Uterus (tissue), 2 donors: ENCODE measurements around the gene IDH3A.

Experiments used
- CTCF ChIP-seq, 4 experiments: fragments of 200-600 bp in 2 of 4; fragments of 450-650 bp in 2 of 4; sonication (generic) in 2 of 4; IDR thresholded peaks; one replicate each; pipeline ENCODE4 v1.5.1; 2016 to 2019; ENCODE audit warnings: antibody characterized with exemption in 4 of 4, mild to moderate bottlenecking in 2 of 4, moderate library complexity in 1 of 4
- POLR2A ChIP-seq, 2 donors: fragments of 450-650 bp; IDR thresholded peaks; one replicate each; pipeline ENCODE4 v1.6.1; 2016; ENCODE audit warnings: antibody characterized with exemption in 2 of 2, mild to moderate bottlenecking in 1 of 2, moderate library complexity in 1 of 2

GRCh38 chr15:78133801-78134200 lies 15.4 kb upstream of the IDH3A start:
- TF ChIP-seq POLR2A (IDR thresholded peaks at IDR 0.05), result no peak
- TF ChIP-seq CTCF (IDR thresholded peaks at IDR 0.05), result no peak
